Esophagus squamous epithelium (tissue), 5 donors: ENCODE measurements around the gene LRP5. TPM values are rescaled to one million over a fixed set of nuclear protein-coding genes. Genes with fewer than 3 reads are reported as not detected.

Experiments used
- DNase-seq: peaks from one replicate; lab custom pipeline; 2025; lab: John Stamatoyannopoulos, UW
- H3K27ac ChIP-seq, 4 donors: fragments of 200-600 bp; sonication (generic); one replicate each; pipeline ENCODE4 v1.5.1; 2016 to 2019; ENCODE audit warnings: mild to moderate bottlenecking in 1 of 4
- H3K27me3 ChIP-seq, 4 donors: fragments of 200-600 bp; sonication (generic); 1 replicate in 3 of 4; 2 replicates in 1 of 4; pipeline versions ENCODE4 v1.5.1 to v1.6.0; 2017 to 2021; ENCODE audit warnings: antibody characterized with exemption in 1 of 4
- H3K36me3 ChIP-seq, 3 donors: fragments of 200-600 bp; sonication (generic); one replicate each; pipeline ENCODE4 v1.5.1; 2016 to 2019
- H3K4me1 ChIP-seq, 3 donors: fragments of 200-600 bp; sonication (generic); one replicate each; pipeline ENCODE4 v1.5.1; 2017 to 2019
- H3K4me3 ChIP-seq, 4 donors: fragments of 200-600 bp; sonication (generic); 1 replicate in 3 of 4; 2 replicates in 1 of 4; pipeline ENCODE4 v1.5.1; 2016 to 2019; ENCODE audit warnings: mild to moderate bottlenecking in 2 of 4, moderate library complexity in 1 of 4
- H3K9me3 ChIP-seq, 3 donors: fragments of 200-600 bp; sonication (generic); one replicate each; pipeline ENCODE4 v1.5.1; 2016 to 2019
- POLR2A ChIP-seq, 4 donors: fragments of 450-650 bp; IDR thresholded peaks; one replicate each; pipeline ENCODE4 v1.6.1; 2017; ENCODE audit warnings: antibody characterized with exemption in 4 of 4, mild to moderate bottlenecking in 4 of 4, moderate library complexity in 3 of 4
- WGBS, 2 donors: methylation state at CpG; one replicate each; pipeline ENCODE4 v1.1.5; 2018; 5-methylcytosine and 5-hydroxymethylcytosine counted together
- intact Hi-C: fragments of 100-400 bp; cut with DNase I; formaldehyde crosslinking; loops from one replicate; pipeline ENCODE4 v1.15.0; 2022
- total RNA-seq, 4 donors: library from RNA; depleted of rRNA; stranded (reverse); fragments of >200 nt; gene quantifications; one replicate each; pipeline ENCODE4 v1.1.0, GENCODE V29; 2016
- TF ChIP-seq, protein P1 (sequence below), 6 experiments: fragments of 450-650 bp in 4 of 6; fragments of 200-600 bp in 2 of 6; sonication (generic) in 2 of 6; IDR thresholded peaks; one replicate each; pipeline ENCODE4 v1.5.1; 2016 to 2019; ENCODE audit warnings: antibody characterized with exemption in 6 of 6, mild to moderate bottlenecking in 4 of 6, moderate library complexity in 4 of 6
- donor health status: DM: yes; HTN: yes; CAD: no.

The LRP5 gene
- total RNA-seq, 4 donors from 2014 or later = 13.7 to 24.0 (median 20.9) TPM

- intact Hi-C loops = no loop called here
- no peak for TF ChIP-seq POLR2A (IDR thresholded peaks at IDR 0.05)
- TF ChIP-seq, protein P1, sequence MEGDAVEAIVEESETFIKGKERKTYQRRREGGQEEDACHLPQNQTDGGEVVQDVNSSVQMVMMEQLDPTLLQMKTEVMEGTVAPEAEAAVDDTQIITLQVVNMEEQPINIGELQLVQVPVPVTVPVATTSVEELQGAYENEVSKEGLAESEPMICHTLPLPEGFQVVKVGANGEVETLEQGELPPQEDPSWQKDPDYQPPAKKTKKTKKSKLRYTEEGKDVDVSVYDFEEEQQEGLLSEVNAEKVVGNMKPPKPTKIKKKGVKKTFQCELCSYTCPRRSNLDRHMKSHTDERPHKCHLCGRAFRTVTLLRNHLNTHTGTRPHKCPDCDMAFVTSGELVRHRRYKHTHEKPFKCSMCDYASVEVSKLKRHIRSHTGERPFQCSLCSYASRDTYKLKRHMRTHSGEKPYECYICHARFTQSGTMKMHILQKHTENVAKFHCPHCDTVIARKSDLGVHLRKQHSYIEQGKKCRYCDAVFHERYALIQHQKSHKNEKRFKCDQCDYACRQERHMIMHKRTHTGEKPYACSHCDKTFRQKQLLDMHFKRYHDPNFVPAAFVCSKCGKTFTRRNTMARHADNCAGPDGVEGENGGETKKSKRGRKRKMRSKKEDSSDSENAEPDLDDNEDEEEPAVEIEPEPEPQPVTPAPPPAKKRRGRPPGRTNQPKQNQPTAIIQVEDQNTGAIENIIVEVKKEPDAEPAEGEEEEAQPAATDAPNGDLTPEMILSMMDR (IDR thresholded peaks at IDR 0.05) = no peak
These were observed 106.3 kb downstream of the LRP5 start for GRCh38 chr11:68418648-68419047.

GRCh38 chr11:68420171-68420570 is 107.8 kb downstream of the LRP5 start:
- no peaks in the 10 kb centered on the region for H3K4me1 ChIP-seq
- intact Hi-C loops = no loop called here
- no peak overlapping the region for H3K27ac ChIP-seq
- TF ChIP-seq, protein P1 (IDR thresholded peaks at IDR 0.05) = no peak
- no peak for TF ChIP-seq POLR2A (IDR thresholded peaks at IDR 0.05)
- H3K4me3 ChIP-seq = no peak overlapping the region
- DNase-seq = no peak
- H3K27me3 ChIP-seq = no peaks in the 10 kb centered on the region
- 93 to 98% methylated on average over 4 to 7 of the region's 7 CpGs for WGBS, 2 donors
- no peaks in the 10 kb centered on the region for H3K9me3 ChIP-seq
- peaks cover 9 to 91% (median 12%) of the 10 kb centered on the region in 3 donors for H3K36me3 ChIP-seq

More at GRCh38 chr11:68418648-68419047, 106.3 kb downstream of the LRP5 start:
- Histone ChIP-seq H3K9me3 (no peaks in the 10 kb centered on the region), H3K27ac (no peak overlapping the region), H3K4me3 (no peak overlapping the region), H3K4me1 (peaks cover 0 to 3% (median 0%) of the 10 kb centered on the region in 3 donors), H3K36me3 (peaks cover 17 to 91% (median 21%) of the 10 kb centered on the region in 3 donors), H3K27me3 (no peaks in the 10 kb centered on the region)
- whole genome bisulfite sequencing, 2 donors = 87 to 94% methylated on average over 5 to 6 of the region's 6 CpGs
- no peak for DNase-seq

DNA sequence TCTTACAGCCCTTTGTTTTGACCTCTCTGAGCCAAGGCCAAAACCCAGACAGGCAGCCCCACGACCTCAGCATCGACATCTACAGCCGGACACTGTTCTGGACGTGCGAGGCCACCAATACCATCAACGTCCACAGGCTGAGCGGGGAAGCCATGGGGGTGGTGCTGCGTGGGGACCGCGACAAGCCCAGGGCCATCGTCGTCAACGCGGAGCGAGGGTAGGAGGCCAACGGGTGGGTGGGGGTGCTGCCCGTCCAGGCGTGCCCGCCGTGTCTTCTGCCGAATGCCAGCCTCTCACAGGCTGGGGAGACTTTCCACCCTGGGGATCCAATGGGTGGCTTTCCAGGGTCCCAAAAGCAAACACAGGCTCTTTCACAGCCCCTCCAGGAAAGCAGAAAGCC is 111.1 kb downstream of the LRP5 start:
- TF ChIP-seq, protein P1 (IDR thresholded peaks at IDR 0.05) = no peak
- TF ChIP-seq POLR2A (IDR thresholded peaks at IDR 0.05) = no peak
- no peaks in the 10 kb centered on the region for H3K9me3 ChIP-seq
- no peaks in the 10 kb centered on the region for H3K27me3 ChIP-seq
- no peak overlapping the region for H3K4me3 ChIP-seq
- intact Hi-C loops = no loop called here
- H3K4me1 ChIP-seq = no peaks in the 10 kb centered on the region
- 92 to 96% methylated on average over 10 to 18 of the region's 21 CpGs for WGBS, 2 donors
- DNase-seq = no peak
- H3K36me3 ChIP-seq = peaks cover 10 to 93% (median 24%) of the 10 kb centered on the region in 3 donors
- no peak overlapping the region for H3K27ac ChIP-seq

DNA sequence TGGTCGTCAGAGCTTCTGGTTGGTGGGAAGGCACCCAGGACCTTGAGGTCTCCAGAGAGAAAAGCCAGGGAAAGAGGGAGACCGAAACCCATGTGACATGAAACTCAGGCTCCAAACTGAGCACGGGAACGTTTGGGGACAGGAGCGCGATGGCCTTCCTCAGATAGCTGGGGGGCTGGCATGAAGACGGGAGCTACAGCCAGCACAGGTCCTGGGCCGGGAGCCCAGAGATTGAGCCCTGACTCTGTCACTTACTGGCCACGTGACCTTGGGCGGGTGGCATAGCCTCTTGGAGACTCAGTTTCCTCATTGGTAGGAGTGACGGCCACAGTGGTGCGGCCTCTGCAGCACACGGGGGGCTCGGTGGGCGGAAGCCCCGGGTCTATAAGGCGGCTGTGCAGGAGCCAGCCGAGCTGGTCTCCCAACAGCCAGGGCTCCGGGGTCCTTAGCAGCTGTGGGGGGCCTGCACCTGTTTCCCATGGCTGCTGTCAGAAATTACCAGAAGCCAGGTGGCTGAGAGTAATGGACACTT is 111.8 kb downstream of the LRP5 start:
- DNase-seq = no peak
- H3K9me3 ChIP-seq = peaks cover 0 to 4% (median under 1%) of the 10 kb centered on the region in 3 donors
- no peaks in the 10 kb centered on the region for H3K27me3 ChIP-seq
- intact Hi-C loops = no loop called here
- no peak overlapping the region for H3K27ac ChIP-seq
- no peaks in the 10 kb centered on the region for H3K4me1 ChIP-seq
- H3K4me3 ChIP-seq = no peak overlapping the region
- peaks cover 10 to 93% (median 28%) of the 10 kb centered on the region in 3 donors for H3K36me3 ChIP-seq
- 40 to 93% methylated on average over 1 to 8 of the region's 19 CpGs for WGBS, 2 donors
- TF ChIP-seq, protein P1 (IDR thresholded peaks at IDR 0.05) = no peak

GRCh38 chr11:68424981-68425865 is 112.8 kb downstream of the LRP5 start:
- intact Hi-C loops = no loop called here
- Histone ChIP-seq H3K36me3 (peaks cover 11 to 93% (median 31%) of the 10 kb centered on the region in 3 donors), H3K27ac (no peak overlapping the region), H3K27me3 (no peaks in the 10 kb centered on the region), H3K4me1 (no peaks in the 10 kb centered on the region), H3K9me3 (peaks cover 0 to 14% (median 8%) of the 10 kb centered on the region in 3 donors), H3K4me3 (no peak overlapping the region)
- 93 to 95% methylated on average over 12 to 23 of the region's 40 CpGs for WGBS, 2 donors
- TF ChIP-seq POLR2A (IDR thresholded peaks at IDR 0.05) = no peak
- no peak for DNase-seq
